CD4-positive, alpha-beta T cell treated with Interleukin-17A for 1 hour (primary cell): Measurements from ENCODE around the gene BPIFA2.
"Not testable (repeated sequence)": the region's sequence is repeated elsewhere in the genome, so short reads cannot be mapped to it uniquely, and the experiment has no call there.

Source experiments
- DNase-seq: peaks from one replicate; pipeline ENCODE4 v3.0.0-alpha.2; 2020

BPIFA2 gene

DNA sequence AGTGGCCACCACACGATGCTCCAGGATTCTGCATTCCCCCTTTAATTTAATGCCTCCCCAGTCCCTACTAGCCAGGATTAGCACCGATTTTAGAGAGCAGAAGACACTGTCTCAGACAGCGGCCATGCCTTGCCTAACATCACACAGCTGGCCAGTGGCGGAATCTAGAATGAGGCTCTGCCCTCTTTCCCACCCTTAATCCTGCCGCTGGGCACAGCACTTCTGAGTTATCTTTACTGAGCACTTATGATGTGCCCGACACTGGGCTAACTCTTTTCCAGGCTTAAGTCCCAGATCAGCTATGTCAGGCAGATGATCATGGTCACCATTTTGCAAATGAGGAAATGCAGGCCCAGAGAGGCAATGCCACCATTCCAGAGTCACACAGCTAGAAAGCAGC is 5.6 kb upstream of the BPIFA2 start:
- DNase-seq = no peak

DNA sequence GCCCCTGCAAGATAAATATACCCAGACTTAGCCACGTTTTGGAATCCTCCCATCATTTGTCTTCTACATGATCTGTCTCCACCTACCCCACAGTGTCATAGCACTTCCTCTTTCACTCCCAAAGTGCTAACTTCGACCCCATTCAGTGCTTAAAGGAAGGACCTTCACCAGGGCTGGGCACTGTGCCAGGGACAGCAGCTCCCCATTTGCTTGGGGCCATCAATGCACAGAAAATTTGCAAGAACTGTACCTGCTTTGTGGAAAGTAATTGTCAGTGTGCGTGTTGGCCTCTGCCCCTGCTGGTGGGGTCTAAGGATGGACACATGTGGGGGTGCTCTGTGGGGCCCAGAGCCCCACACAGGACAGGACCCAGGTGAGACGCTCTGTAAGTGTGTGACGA is 5.2 kb upstream of the BPIFA2 start:
- no peak for DNase-seq

DNA sequence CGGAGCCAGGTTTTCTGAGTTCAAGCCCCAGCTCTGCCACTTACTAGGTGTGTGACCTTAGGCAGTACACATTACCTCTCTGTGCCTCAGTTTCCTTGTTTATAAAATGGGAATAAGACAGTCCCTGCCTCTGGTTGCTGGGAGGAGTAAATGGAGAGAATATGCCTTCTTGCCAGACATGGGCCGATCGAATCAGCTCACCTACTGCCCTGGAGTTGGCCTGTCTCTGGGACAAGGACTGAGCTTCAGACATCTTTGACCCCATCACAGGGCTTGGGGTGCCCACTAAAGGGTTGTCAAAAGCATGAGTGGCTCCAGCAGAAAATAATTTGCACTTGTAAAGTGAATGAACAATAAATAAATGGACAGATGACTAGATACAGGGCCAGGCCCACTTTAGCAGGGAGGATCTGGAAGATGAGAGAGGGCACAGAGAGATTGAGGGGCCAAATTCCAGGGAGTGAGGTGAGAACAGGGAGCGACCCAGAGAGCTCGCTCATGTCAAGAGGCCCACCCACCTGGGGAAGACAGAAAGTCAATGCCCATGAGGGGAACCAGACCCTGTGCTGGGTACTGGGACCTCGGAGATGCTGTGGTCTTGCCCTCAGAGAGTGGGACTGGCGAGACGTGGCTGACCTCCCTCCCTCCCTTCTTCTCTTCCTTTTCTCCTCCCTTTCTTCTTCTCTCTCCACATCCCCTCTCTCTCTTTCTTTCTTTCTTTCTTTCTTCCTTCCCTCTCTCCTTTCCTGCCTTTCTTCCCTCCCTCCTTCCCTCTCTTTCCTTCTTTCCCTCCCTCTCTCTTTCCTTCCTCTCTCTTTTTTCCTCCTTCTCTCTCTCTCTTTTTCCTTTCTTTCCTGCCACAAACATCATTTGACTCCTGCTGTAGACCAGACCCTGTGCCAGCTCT is 3.9 kb upstream of the BPIFA2 start:
- DNase-seq = no peak

DNA sequence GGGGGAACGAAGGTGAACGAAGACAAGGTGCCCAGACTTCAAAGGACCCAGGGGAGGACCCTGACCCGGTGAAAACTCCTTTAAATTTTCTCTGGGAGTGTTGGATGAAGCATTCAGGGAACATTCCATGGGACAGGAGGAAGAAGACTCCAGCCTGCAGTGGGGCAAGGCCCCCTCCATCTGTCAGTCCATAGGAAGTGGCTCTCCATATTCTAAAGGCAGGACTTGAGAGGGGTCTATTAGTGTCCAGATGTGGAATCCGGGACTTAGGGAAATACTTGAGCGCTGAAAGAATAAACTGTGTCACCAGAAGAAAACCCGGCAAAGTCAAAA is 3.2 kb upstream of the BPIFA2 start:
- no peak for DNase-seq

DNA sequence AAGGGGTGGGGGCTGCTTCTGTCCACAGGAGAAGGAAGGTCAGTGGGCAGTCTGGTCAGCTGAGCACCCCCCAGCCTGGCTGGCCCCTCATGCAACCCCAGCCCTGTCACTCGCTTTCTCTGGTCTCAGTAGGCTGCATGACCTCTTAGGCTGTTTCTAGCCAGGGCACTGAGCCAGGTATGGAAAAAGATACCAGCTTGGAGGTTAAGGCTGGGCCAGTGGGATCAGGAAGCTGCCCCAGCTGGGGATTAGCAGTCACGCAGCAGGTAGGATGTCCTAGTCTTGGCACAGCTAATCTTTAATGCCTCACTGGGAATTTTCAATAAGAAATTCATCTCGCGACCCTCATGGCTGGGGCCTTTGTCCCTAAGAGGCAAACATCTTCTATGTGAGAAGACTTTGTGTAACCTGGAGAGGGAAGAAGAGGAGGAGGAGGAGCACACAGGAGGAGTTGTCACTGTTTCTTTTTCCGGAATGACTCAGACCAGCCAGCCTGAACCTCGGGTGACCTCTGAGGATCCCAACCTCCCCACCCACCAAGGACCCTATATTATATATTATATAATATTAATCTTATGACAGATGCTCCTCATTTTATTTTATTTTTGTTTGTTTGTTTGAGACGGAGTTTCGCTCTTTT is 2.4 kb upstream of the BPIFA2 start:
- no peak for DNase-seq

DNA sequence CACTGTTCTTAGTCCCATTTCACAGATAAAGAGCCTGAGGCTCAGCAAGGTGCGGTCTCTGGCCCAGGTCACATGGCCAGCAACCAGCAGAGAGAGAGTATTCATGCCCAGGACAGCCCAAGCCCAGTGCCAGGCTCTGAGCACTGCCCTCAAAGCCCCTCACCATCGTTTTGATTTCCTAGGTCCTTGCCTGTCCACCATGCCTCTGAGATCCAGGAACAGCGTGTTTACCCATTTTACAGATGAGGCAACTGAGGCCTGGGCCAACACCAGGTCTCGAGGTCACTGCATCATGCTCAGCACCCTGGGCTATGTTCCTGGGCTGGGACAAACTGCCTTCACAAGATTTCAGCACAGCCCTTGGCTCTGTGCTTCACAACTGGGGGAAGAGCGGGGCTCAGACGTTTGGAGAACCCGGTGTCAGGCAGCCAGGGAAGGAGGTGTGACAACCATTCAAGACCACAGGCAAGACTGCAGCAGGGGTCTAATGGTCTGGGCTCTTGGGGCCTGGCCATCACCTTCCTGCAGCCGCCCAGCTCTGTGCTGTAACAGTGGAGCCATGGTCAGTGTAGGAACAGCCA is 1.3 kb upstream of the BPIFA2 start:
- DNase-seq = no peak

DNA sequence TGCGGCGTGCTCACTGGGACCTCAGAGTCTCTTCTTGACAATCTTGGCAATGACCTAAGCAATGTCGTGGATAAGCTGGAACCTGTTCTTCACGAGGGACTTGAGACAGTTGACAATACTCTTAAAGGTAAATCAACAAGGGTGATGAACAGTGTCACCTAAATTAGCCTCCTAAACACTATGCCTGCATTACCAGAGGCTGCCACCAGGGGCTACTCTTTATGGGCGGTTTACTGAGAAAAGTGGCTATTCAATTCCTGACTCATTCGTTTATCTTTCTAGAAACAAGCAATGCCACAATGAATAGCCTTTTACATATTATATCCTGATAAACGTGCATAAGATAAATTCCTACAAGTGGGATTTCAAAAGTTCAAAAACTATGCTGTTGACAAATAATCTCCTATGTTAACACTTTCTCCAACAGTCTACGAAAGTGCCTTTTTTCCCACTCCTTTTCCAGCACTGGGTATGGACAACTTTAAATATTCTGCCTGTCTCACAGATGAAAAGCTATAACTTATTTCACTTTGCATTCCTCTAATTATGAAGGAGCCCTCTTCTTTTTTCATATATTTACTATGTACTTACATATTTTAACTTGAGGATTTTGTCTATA is 1.3 kb downstream of the BPIFA2 start:
- no peak for DNase-seq

DNA sequence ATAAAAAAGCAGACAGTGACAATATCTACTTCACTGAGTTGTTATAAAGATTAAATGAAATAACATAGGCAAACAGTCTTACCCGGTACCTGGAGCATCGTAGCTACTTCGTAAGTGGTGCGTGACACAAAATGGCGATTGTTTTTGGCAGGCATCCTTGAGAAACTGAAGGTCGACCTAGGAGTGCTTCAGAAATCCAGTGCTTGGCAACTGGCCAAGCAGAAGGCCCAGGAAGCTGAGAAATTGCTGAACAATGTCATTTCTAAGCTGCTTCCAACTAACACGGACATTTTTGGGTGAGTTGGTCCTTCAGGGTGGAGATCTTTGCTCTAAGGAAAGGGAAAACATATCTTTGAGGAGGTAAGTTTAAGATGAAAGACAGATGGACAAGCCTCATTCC is 4.8 kb downstream of the BPIFA2 start:
- DNase-seq = no peak

DNA sequence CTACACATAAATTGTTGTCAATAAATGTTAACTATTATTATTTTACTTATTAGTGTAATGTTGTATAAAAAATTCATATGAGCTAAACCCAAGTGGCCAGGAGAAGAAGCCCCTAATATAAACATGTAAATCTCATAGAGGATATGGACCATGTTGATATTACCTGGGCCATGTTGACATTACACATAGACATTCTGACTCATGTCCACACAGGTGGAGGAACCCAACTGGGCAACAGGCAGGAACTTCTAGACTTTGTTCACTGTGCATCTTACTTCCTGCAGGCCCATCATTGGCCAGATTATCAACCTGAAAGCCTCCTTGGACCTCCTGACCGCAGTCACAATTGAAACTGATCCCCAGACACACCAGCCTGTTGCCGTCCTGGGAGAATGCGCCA is 7.2 kb downstream of the BPIFA2 start:
- DNase-seq = no peak

DNA sequence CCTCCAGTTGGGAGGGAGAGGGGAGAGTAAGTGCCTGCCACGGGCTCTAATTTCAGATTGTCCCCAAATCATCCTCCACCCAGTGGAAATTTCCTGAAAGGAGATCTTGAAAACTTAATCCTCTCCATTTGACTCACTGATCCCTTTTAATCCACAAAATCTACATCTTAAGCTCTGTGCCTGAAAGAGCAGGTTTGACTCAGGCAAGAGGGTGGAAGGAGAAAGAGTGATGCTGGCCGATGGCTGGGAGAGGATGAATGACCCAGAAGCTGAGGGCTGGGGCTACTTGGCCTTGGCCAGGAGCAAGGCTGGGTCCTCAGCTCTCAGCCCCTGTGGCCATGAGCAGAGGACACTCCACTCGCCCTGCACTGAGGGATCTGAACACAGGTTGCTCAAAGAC is 8.1 kb downstream of the BPIFA2 start:
- DNase-seq = no peak

DNA sequence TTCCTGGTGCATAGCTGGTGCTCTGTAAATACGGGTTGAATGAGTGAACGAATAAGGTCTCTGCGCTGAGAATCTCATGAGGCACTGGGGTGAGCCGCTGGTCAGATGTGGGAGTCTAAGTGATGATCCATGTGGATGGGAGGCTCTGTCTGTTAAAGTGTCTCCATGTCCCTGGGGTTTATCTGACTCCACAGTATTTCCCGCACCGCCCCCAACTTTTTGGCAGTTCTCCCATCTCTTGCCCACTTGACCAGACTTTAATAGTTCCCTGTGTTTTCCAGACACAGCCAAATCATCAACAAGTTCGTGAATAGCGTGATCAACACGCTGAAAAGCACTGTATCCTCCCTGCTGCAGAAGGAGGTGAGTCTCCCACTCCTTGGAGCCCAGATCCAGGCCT is 9.9 kb downstream of the BPIFA2 start:
- DNase-seq = no peak

DNA sequence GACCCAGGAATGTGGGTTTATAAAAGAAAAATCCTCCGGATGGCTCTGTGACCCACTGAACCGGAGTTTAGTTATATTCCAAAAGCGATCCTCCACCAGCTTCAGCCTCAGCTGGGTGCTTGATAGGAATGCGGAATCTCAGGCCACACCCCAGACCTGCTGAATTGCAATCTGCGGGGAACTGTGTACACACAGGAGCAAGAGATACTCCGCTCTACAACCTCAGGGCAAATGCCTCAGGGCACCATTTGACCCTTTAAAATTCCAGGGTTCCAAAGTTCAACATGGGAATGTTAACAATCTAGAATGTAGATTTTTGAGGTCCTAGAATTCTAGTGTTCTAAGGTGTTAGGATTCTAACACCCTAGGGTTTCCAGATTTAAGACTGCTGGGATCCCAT is 10.8 kb downstream of the BPIFA2 start:
- no peak for DNase-seq

DNA sequence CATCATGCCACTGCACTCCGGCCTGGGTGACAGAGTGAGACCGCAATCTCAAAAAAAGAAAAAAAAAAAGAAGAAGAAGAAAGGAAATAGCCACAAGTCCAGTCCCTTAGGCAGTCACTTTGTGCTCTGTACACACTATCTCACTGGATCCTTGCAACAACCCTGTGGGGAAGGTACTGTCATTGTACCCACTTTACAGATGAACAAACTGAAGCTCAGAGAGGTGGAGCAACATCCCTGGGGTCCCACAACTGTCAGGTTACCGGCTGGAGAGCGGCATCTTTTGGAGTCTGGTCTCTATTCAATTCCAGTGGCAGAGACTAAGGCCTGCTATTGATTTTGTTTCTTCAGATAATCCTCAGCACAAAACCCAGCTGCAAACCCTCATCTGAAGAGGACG is 12.2 kb downstream of the BPIFA2 start:
- DNase-seq = no peak

DNA sequence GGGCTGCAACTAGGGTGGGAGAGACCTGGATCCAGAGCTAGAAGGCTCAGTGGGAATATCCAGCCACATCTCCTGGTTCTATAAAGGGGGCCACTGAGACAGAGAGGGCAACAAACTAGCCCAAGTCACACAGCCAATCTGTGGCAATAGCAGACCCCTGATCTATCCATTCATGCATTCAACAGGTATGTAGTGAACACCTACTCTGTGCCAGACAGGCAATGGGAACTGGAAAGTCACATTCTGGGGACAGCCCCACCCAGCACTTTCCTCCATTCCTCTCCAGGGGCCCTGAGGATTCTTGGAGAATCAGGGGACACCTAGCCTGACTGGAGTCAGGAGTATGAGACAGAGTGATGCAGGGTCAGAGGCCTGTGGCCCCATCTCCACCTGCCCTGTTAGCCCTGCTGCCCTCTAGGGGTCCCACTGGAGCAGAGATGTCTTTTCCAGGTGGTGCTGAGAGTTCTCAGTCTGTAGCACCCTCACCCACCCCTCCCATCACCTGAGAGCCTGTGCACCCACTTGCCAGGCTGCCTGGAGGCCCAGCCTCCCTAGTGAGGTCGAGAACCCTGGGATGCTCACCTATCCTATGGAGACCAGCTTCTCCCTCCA is 13.6 kb downstream of the BPIFA2 start:
- DNase-seq = no peak

DNA sequence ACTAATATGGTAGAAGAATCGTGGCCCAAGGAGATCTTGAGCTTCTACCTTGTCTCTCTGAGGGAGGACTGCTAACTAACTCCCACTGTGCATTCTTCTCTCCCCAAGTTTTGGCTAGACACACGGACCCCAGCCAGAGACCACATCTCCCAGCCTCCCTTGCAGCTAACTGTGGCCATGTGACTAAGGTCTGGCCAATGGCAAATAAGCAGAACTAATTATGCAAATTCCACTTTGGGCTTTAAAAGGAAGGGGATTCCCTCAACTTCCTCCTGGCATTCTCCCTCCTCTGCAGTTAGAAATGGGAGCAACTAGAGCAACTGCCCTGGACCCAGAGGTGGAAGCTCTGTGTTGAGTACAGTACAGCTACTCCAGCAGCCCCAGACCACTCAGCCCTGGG is 15.4 kb downstream of the BPIFA2 start:
- no peak for DNase-seq

DNA sequence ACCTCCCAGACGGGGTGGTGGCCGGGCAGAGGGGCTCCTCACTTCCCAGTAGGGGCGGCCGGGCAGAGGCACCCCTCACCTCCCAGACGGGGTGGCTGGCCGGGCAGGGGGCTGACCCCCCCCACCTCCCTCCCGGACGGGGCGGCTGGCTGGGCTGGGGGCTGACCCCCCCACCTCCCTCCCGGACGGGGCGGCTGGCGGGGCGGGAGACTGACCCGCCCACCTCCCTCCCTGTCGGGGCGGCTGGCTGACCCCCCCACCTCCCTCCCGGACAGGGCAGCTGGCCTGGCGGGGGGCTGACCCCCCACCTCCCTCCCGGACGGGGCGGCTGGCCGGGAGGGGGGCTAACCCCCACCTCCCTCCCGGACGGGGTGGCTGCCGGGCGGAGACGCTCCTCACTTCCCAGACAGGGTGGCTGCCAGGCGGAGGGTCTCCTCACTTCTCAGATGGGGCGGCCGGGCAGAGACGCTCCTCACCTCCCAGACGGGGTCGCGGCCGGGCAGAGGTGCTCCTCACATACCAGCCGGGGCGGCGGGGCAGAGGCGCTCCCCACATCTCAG is 17.2 kb downstream of the BPIFA2 start:
- not testable (repeated sequence) for DNase-seq

DNA sequence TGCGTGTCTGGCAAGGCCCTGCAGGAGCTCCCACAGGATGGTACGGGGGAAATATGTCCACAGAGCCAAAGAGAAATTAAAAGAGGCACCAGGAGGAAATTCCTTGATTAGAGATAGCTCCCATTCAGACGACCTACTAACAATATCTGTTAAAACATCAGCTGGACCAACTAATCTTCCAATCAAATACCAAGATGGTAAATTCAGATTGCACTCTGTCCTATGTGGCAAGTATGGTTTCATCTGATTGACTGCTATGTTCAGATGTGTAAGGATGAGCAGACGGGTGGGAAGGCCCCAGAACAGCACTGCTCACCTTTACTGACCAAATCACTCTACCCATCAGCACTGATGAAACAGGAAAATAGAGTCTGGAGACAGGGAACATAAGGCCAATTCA is 19.5 kb downstream of the BPIFA2 start:
- no peak for DNase-seq

DNA sequence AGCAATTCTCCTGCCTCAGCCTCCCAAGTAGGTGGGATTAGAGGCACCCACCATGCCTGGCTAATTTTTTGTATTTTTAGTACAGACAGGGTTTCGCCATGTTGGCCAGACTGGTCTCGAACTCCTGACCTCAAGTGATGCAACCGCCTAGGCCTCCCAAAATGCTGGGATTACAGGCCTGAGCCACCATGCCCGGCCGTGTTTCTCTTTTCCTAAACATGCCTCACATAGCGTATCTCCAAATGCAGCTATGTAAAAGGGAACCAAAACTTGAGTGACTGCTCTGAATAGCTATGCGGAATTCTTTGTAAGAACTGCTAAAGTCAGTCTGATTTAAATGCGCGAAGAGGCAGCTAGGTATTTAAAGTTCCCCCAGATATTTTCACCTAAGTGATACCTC is 20.5 kb downstream of the BPIFA2 start:
- DNase-seq = no peak

DNA sequence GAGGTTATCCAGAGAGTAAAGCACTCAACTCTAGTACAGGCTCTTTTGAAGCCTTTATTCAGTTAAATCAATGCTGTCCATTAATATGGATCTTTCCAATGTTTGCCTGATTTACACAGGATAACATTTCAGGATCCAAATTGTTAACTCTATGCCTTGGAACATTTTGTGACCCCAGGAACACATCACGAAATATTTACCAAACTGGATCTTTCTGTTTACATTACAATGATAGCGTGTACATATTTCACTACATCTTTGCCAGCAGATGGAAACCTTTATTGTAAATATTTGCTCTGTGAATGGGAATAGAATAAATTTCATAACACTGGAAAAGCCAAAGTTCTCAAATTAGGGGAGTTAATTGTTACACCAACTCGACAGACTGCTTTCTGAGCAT is 23.5 kb downstream of the BPIFA2 start:
- no peak for DNase-seq

DNA sequence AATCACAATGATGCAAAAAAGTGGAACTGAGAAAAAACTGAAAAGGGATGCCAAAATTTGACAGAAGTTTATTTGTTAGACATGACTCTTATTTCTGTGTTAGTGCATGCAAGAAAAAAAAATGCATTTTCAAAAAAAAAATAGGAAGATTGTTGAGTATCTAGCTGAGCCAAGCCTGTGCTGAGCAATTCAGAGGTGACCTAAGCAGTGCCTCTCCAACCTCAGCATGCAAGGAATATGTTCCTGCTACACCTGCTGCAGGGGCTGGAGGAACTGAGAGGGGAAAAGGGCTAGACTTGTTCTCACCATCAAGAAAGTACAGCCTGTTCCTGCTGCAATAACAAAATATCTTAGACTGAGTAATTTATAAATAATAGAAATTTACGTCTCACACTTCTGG is 24.0 kb downstream of the BPIFA2 start:
- no peak for DNase-seq

DNA sequence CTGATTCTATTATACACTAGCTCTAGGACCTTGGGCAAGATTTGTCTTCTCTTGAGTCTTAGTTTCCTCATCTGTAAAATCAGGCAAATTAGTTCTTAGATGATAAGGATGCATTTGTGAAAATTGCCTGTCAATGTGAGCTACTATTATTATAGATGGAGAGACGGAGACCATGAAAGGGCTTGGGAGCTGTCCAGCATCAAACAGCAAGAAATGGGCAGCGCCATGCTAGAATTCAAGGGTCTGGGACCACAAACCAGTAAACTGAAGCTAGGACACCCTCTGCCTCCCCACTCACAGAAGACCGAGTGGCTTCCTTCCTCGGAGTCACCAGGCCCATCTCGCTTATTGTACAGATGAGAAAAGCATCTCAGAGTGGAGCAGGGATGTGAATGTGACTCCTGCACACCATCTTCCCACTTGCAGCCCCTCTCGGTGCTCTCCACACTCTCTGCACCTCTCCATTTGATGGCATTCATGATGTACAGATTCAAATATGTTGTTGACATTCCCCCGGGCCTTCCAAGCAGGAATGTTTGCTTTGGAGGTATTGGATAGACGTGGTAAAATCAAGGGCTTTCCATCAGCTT is 25.0 kb downstream of the BPIFA2 start:
- DNase-seq = no peak

DNA sequence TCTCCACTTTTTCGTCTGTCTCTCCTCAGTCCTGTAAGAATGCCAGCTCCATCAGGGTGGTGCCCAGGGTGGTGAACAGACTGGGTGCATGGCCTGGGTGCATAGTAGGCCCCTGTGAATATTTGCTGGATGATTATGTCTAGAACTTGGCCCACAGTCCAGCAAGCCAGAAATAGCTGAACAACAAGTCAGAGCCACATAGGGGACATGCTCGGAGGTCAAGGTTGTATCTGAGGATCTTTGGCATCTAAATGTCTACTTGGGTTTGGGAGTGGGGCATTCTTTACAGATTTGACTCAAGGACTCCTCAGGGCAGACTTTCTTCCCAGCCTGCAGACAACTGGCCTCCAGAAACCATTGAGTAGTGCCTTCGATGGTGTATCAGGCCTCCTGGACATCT is 31.1 kb downstream of the BPIFA2 start:
- no peak for DNase-seq

DNA sequence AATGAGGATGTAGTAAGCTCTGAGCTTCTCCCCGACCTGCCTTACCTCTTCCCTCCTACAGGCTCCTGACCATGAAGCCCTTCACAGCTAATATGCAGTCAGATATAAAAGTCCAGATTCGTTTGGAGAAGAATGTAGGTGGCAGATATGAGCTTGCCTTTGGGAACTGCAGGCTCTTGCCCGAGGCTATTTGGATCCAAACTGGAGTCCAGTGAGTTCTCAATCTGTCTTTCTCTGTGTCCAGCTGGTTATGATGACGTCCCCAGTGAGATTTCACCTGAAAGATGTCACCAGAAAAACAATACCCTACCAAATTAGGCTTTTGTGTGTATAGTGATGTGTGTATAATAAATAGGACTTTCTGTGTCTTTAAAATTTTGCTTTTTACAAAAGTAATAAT is 34.5 kb downstream of the BPIFA2 start:
- no peak for DNase-seq
